Measurements from ENCODE around the gene KCNA10.

Gene KCNA10

DNA sequence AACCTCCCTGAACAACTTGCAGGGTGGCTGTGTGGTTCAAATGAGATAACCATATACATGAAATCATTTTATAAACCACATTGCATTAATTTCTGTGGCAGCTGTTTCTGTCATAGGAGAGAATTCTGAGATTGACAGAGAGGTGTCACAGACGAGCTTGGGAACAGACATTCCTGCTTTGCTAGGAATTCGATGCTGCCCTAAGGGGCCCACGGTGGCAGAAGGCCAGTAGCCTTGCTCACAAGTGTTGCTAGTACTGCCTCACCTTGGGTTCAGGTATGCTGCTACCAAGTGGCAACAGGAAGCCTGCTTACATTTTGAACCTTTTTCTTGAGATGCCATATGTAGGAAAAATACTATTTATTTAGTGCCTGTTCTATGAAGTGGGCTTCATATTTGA, 13.4 kb downstream of the KCNA10 start:
- Histone ChIP-seq H3F3A (ENCODE audit: insufficient read depth, low read length) (no peaks in the 10 kb centered on the region), H3K9me2 (replicated peaks; ENCODE audit: insufficient read depth, low read length) (no peaks in the 10 kb centered on the region), H3K27ac (ENCODE audit: low read length) (no peak overlapping the region), H3K27me3 (replicated peaks; ENCODE audit: insufficient read depth, low read length) (no peaks in the 10 kb centered on the region), H3K4me1 (ENCODE audit: low read length) (no peaks in the 10 kb centered on the region), H4K20me1 (ENCODE audit: insufficient read depth, low read length) (no peaks in the 10 kb centered on the region), H3K4me2 (ENCODE audit: low read depth, low read length) (no peak overlapping the region), H3K9me3 (replicated peaks; ENCODE audit: insufficient read depth, low read length) (no peaks in the 10 kb centered on the region), H2AFZ (ENCODE audit: low read length) (no peak overlapping the region), H3K36me3 (replicated peaks; ENCODE audit: insufficient read depth, low read length) (no peaks in the 10 kb centered on the region), H3K9ac (ENCODE audit: low read length) (no peak overlapping the region), H3K4me3 (ENCODE audit: low read length) (no peak overlapping the region), H3K79me2 (ENCODE audit: low read length) (no peaks in the 10 kb centered on the region)
- DNase-seq = no peak
- TF ChIP-seq EZH2phosphoT487 (IDR thresholded peaks at IDR 0.05; ENCODE audit: low read length) (no peak), EZH2 (optimal IDR thresholded peaks at IDR 0.05; ENCODE audit: low read depth, low read length) (no peak)
- TF ChIP-seq, protein P1, sequence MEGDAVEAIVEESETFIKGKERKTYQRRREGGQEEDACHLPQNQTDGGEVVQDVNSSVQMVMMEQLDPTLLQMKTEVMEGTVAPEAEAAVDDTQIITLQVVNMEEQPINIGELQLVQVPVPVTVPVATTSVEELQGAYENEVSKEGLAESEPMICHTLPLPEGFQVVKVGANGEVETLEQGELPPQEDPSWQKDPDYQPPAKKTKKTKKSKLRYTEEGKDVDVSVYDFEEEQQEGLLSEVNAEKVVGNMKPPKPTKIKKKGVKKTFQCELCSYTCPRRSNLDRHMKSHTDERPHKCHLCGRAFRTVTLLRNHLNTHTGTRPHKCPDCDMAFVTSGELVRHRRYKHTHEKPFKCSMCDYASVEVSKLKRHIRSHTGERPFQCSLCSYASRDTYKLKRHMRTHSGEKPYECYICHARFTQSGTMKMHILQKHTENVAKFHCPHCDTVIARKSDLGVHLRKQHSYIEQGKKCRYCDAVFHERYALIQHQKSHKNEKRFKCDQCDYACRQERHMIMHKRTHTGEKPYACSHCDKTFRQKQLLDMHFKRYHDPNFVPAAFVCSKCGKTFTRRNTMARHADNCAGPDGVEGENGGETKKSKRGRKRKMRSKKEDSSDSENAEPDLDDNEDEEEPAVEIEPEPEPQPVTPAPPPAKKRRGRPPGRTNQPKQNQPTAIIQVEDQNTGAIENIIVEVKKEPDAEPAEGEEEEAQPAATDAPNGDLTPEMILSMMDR (IDR thresholded peaks at IDR 0.05; ENCODE audit: low read length) = no peak

DNA sequence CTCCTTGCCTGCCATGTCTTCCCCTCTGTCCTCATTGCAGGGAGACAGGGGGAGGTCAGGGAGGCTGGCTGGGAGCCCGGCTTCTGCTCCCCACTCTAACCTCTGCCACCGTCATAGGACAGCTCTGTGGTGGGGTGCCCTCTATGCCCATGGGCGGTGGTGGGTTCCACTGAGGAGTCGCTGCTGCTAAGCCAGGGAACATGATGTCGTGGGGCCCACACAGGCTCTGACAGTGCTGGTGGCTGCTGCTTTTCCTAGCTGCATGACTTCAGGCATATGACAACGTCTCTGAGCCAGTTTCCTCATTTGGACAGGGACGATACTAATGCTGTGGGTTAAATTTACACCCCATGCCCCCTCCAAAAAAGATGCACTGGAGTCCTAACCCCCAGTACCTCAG, 14.7 kb downstream of the KCNA10 start:
- Histone ChIP-seq H3K9me2 (replicated peaks; ENCODE audit: insufficient read depth, low read length) (no peaks in the 10 kb centered on the region), H3K36me3 (replicated peaks; ENCODE audit: insufficient read depth, low read length) (no peaks in the 10 kb centered on the region), H3K27ac (ENCODE audit: low read length) (no peak overlapping the region), H2AFZ (ENCODE audit: low read length) (no peak overlapping the region), H3K27me3 (replicated peaks; ENCODE audit: insufficient read depth, low read length) (no peaks in the 10 kb centered on the region), H3F3A (ENCODE audit: insufficient read depth, low read length) (no peaks in the 10 kb centered on the region), H3K9me3 (replicated peaks; ENCODE audit: insufficient read depth, low read length) (no peaks in the 10 kb centered on the region), H3K79me2 (ENCODE audit: low read length) (no peaks in the 10 kb centered on the region), H3K9ac (ENCODE audit: low read length) (no peak overlapping the region), H3K4me1 (ENCODE audit: low read length) (no peaks in the 10 kb centered on the region), H3K4me2 (ENCODE audit: low read depth, low read length) (no peak overlapping the region), H4K20me1 (ENCODE audit: insufficient read depth, low read length) (no peaks in the 10 kb centered on the region), H3K4me3 (ENCODE audit: low read length) (no peak overlapping the region)
- no peak for DNase-seq
- no peak for TF ChIP-seq EZH2phosphoT487 (IDR thresholded peaks at IDR 0.05; ENCODE audit: low read length)
- no peak for TF ChIP-seq EZH2 (optimal IDR thresholded peaks at IDR 0.05; ENCODE audit: low read depth, low read length)
- TF ChIP-seq, protein P1 (IDR thresholded peaks at IDR 0.05; ENCODE audit: low read length) = no peak

DNA sequence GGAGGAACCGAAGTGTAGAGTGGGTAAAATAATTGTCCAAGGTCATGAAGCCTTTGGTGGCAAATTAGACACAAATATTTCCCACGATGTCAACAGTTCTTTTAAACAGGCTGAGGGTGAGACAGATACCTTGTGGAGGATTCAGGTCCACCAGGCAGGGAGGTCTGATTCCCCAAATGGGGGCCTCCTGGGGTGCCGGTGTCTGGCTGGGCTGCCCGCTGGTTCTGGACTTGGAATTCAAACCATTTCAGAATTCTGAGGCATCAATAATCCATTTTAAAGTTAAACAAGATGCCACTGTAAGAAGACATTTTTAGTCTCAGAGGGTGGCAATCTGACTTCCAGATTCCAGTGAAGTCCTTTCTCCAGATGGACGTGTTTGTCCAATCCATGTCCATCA, 15.5 kb downstream of the KCNA10 start:
- H3K4me3 ChIP-seq (ENCODE audit: low read length) = no peak overlapping the region
- no peaks in the 10 kb centered on the region for H3K9me2 ChIP-seq (replicated peaks; ENCODE audit: insufficient read depth, low read length)
- no peaks in the 10 kb centered on the region for H3K9me3 ChIP-seq (replicated peaks; ENCODE audit: insufficient read depth, low read length)
- no peaks in the 10 kb centered on the region for H3K27me3 ChIP-seq (replicated peaks; ENCODE audit: insufficient read depth, low read length)
- no peak for DNase-seq
- H4K20me1 ChIP-seq (ENCODE audit: insufficient read depth, low read length) = no peaks in the 10 kb centered on the region
- no peak overlapping the region for H2AFZ ChIP-seq (ENCODE audit: low read length)
- no peaks in the 10 kb centered on the region for H3K79me2 ChIP-seq (ENCODE audit: low read length)
- no peaks in the 10 kb centered on the region for H3F3A ChIP-seq (ENCODE audit: insufficient read depth, low read length)
- no peaks in the 10 kb centered on the region for H3K36me3 ChIP-seq (replicated peaks; ENCODE audit: insufficient read depth, low read length)
- no peak overlapping the region for H3K4me2 ChIP-seq (ENCODE audit: low read depth, low read length)
- no peak overlapping the region for H3K27ac ChIP-seq (ENCODE audit: low read length)
- TF ChIP-seq EZH2 (optimal IDR thresholded peaks at IDR 0.05; ENCODE audit: low read depth, low read length) (no peak), EZH2phosphoT487 (IDR thresholded peaks at IDR 0.05; ENCODE audit: low read length) (no peak)
- TF ChIP-seq, protein P1 (IDR thresholded peaks at IDR 0.05; ENCODE audit: low read length) = no peak
- H3K4me1 ChIP-seq (ENCODE audit: low read length) = no peaks in the 10 kb centered on the region
- no peak overlapping the region for H3K9ac ChIP-seq (ENCODE audit: low read length)

Data from MM.1S (cell line).